ENCODE results near the gene BRD1.

The BRD1 gene

DNA sequence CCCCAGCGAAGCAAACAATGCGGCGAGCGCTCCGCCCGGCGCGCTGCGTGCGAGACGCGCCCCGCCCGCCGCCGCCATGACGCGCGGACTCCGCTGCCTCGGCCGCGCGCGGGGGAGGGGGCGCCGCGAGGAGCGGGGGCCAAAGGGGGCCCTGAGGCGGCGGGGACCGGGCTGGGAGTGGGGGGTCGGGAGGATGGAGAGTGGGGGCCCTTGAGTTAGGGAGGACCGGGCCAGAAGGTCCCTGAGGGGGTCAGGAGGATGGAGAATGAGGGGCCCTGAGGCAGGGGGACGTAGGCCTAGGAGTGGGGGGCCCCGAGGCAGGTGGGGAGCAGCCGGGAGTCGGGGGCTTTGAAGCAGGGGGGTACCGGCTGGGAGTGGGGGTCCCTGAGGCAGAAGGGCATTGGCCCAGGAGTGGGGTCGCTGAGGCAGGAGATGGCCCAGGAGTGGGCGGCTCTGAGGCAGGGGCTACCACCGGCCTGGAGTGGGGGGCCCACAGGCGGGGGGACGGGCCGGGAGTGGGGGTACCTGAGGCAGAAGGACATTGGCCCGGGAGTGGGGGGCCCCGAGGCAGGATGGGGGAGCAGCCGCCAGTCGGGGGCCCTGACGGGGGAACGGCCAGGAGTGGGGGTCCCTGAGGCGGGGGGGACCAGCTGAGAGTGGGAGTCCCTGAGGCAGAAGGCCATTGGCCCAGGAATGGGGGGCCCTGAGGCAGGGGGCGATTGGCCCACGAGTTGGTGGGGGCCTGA, at the start of gene BRD1:
BRD1 (minus strand) TSS at position 21 of the 746 bp plus-strand sequence. CDS start 3,556 bp downstream, outside the sequence.
- Mint-ChIP-seq H3K4me3 (peak within 1 kb of the TSS; percentile 90), H3K27ac (peak within 1 kb of the TSS; percentile 94), H3K36me3 (ENCODE audit: low read depth) (peaks cover 36% of the 10 kb centered on the region), H3K4me1 (ENCODE audit: low read depth) (peaks cover 46% of the 10 kb centered on the region), H3K9me3 (no peaks in the 10 kb centered on the region), H3K27me3 (no peaks in the 10 kb centered on the region)
- peak; percentile 78 for DNase-seq

DNA sequence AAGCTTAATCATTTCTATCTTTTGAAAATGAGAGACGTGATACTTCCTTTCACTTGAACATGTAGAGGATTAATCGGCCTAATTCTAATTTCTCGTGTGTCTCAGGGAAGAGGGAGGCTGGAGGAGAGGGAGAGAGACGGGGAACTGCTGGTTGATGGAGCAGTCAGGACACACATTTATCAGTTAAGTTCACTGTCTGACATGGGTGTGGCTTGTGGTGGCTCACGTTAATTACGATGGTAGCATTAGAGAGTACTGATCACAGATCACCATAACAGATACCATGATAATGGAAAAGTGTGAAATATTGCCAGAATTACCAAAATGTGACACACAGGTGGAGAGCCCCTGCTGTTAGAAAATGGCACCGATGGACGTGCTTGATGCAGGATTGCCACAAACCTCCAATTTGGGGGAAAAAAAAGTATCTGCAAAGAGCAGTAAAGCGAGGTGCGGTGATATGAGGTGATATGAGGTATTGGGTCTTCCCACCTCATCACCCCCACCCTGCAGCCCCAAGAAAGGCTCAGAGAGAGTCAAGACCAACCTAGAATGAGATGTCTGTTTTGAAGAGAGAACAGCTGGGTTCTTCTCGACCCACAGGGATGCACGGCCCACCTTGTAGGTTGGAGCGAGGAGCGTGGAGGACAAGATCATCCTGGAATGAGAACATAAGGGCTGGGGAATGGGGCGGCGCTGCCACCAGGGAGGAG, 45.7 kb upstream of the BRD1 start:
- H3K27ac Mint-ChIP-seq = peak overlapping the region; percentile 24
- H3K36me3 Mint-ChIP-seq (ENCODE audit: low read depth) = peaks cover 62% of the 10 kb centered on the region
- no peak overlapping the region for H3K4me3 Mint-ChIP-seq
- H3K27me3 Mint-ChIP-seq = no peaks in the 10 kb centered on the region
- peaks cover 16% of the 10 kb centered on the region for H3K9me3 Mint-ChIP-seq
- H3K4me1 Mint-ChIP-seq (ENCODE audit: low read depth) = peaks cover 44% of the 10 kb centered on the region
- no peak for DNase-seq

- Mint-ChIP-seq H3K4me1 (ENCODE audit: low read depth) (peaks cover 54% of the 10 kb centered on the region), H3K36me3 (ENCODE audit: low read depth) (peaks cover 66% of the 10 kb centered on the region)
Measured at GRCh38 chr22:49872347-49872746, 44.7 kb upstream of the BRD1 start.

DNA sequence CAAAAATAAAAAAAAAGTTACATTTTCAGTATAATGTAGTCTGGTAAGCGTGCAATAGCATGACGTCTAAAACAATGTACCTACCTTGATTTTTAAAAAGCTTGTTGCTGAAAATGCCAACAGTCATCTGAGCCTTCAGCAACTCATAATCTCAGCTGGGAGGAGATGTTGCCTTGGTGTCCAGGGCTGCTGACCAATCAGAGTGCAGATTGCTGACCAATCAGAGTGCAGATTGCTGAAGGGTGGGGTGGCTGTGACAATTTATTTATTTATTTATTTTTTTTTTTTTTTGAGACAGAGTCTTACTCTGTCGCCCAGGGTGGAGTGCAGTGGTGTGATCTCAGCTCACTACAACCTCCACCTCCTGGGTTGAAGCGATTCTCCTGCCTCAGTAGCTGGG, 43.8 kb upstream of the BRD1 start:
- no peak overlapping the region for H3K27ac Mint-ChIP-seq
- H3K9me3 Mint-ChIP-seq = peaks cover 16% of the 10 kb centered on the region
- peaks cover 62% of the 10 kb centered on the region for H3K4me1 Mint-ChIP-seq (ENCODE audit: low read depth)
- H3K27me3 Mint-ChIP-seq = no peaks in the 10 kb centered on the region
- H3K4me3 Mint-ChIP-seq = no peak overlapping the region
- no peak for DNase-seq
- peaks cover 69% of the 10 kb centered on the region for H3K36me3 Mint-ChIP-seq (ENCODE audit: low read depth)

More at GRCh38 chr22:49872347-49872746, 44.7 kb upstream of the BRD1 start:
- H3K27ac Mint-ChIP-seq = no peak overlapping the region
- H3K9me3 Mint-ChIP-seq = peaks cover 16% of the 10 kb centered on the region
- H3K27me3 Mint-ChIP-seq = no peaks in the 10 kb centered on the region
- H3K4me3 Mint-ChIP-seq = no peak overlapping the region
- no peak for DNase-seq

DNA sequence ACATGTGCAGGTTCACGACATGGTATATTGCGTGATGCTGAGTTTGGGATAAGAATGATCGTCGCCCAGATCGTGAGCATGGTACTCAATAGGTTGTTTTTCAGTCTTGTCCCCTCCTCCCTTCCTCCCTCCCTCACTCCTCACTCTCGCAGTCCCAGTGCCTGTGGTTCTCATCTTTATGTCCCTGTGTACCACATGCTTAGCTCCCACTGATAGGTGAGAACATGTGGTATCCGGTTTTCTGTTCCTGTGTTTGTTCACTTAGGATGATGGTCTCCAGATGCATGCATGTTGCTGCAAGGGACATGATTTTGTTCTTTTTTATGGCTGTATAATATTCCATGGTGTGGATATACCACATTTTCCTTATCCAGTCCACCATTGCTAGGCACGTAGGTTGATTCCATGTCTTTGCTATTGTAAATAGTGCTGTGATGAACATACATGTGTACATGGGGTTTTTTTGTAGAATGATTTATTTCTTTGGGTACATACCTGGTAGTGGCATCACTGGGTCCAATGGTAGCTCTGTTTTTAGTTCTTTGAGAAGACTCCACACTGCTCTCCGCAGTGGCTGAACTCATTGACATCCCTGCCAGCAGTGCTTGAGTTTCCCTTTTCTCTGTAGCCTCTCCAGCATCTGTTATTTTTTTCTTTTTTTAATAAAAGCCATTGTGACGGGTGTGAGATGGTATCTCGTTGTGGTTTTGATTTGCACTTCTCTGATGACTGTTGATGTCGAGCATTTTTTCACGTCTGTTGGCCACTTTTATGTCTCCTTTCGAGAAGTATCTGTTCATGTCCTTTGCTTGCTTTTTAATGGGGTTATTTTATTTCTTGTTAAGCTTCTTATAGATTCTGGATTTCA, 42.4 kb upstream of the BRD1 start:
- peak overlapping the region; percentile 61 for H3K27ac Mint-ChIP-seq
- no peaks in the 10 kb centered on the region for H3K27me3 Mint-ChIP-seq
- DNase-seq = peak; percentile 12
- H3K4me1 Mint-ChIP-seq (ENCODE audit: low read depth) = peaks cover 68% of the 10 kb centered on the region
- peaks cover 72% of the 10 kb centered on the region for H3K36me3 Mint-ChIP-seq (ENCODE audit: low read depth)
- peaks cover 24% of the 10 kb centered on the region for H3K9me3 Mint-ChIP-seq
- no peak overlapping the region for H3K4me3 Mint-ChIP-seq

- Mint-ChIP-seq H3K4me3 (no peak overlapping the region), H3K27me3 (no peaks in the 10 kb centered on the region), H3K4me1 (ENCODE audit: low read depth) (peaks cover 66% of the 10 kb centered on the region), H3K9me3 (peaks cover 24% of the 10 kb centered on the region), H3K36me3 (ENCODE audit: low read depth) (peaks cover 69% of the 10 kb centered on the region), H3K27ac (no peak overlapping the region)
- peak; percentile 15 for DNase-seq
Measured at GRCh38 chr22:49869086-49869830, 41.6 kb upstream of the BRD1 start.

DNA sequence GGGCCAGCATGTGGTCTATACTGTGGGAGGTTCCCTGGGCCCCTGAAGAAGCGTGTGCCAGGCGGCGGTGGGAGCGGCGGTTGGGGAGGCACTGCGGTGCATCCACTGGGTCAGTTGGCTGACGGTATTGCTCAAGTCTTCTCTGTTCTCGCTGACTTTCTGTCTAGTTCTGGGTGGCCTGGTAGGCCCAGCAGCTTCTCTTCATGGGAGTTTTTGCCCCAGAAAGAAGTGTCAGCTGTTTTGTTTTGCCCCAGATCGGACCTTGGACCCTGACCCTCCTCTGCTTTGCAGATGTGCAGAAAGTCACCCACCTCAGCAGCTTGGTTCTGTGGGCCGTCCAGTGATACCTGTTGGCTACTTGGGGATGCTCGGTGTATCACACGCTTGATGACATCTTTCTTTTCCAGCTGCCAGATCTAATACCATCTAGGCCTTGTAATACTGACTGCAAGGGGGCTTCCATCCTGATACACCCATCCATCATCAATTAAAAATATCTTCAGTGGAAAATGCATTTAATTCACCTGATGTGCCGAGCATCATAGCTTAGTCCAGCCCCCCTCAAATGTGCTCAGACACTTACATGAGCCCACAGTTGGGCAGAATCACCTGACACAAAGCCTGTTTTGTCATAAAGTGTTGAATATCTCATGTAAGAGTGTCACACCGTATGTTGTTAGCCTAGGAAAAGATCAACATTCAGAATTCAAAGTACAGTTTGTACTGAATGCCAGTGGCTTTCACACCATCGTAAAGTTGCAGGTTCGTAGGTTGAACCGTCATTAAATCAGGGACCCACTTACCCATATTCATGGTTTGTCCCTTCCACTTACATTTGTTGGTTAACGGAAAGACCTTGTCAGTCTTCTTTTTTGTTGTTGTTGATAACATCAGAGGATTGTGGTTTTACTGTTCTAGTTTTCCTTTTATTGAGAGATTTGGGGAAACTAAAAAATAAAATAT, 39.9 kb upstream of the BRD1 start:
- H3K4me3 Mint-ChIP-seq = no peak overlapping the region
- H3K4me1 Mint-ChIP-seq (ENCODE audit: low read depth) = peaks cover 73% of the 10 kb centered on the region
- H3K27me3 Mint-ChIP-seq = no peaks in the 10 kb centered on the region
- DNase-seq = no peak
- H3K27ac Mint-ChIP-seq = peak overlapping the region; percentile 68
- H3K36me3 Mint-ChIP-seq (ENCODE audit: low read depth) = peaks cover 57% of the 10 kb centered on the region
- peaks cover 24% of the 10 kb centered on the region for H3K9me3 Mint-ChIP-seq

GRCh38 chr22:49866646-49867045, 39.0 kb upstream of the BRD1 start:
- Mint-ChIP-seq H3K36me3 (ENCODE audit: low read depth) (peaks cover 54% of the 10 kb centered on the region), H3K4me1 (ENCODE audit: low read depth) (peaks cover 75% of the 10 kb centered on the region), H3K27me3 (no peaks in the 10 kb centered on the region), H3K9me3 (peaks cover 24% of the 10 kb centered on the region), H3K4me3 (no peak overlapping the region), H3K27ac (no peak overlapping the region)
- no peak for DNase-seq

- Mint-ChIP-seq H3K27me3 (no peaks in the 10 kb centered on the region), H3K27ac (peak overlapping the region; percentile 3), H3K4me3 (no peak overlapping the region), H3K4me1 (ENCODE audit: low read depth) (peaks cover 79% of the 10 kb centered on the region), H3K9me3 (peaks cover 24% of the 10 kb centered on the region), H3K36me3 (ENCODE audit: low read depth) (peaks cover 54% of the 10 kb centered on the region)
- no peak for DNase-seq
Measured at GRCh38 chr22:49866134-49866533, 38.5 kb upstream of the BRD1 start.

DNA sequence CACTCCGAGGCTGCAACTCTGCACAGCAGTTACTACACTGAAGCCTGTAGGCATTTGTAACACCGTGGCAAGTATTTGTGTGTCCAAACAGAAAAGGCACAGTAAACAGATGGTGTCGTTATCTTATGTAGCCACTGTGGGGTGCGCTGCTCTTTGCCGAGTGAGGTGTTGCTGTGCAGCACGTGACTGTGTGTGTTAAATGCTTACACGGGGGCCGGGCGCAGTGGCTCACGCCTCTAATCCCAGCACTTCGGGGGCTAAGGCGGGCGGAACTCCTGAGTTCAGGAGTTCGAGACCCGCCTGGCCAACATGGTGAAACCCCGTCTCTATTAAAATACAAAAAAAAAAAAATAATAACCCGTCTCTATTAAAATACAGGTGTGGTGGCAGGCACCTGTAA, 37.5 kb upstream of the BRD1 start:
- no peak for DNase-seq
- no peak overlapping the region for H3K4me3 Mint-ChIP-seq
- H3K27ac Mint-ChIP-seq = no peak overlapping the region
- peaks cover 20% of the 10 kb centered on the region for H3K9me3 Mint-ChIP-seq
- H3K4me1 Mint-ChIP-seq (ENCODE audit: low read depth) = peaks cover 76% of the 10 kb centered on the region
- peaks cover 48% of the 10 kb centered on the region for H3K36me3 Mint-ChIP-seq (ENCODE audit: low read depth)
- no peaks in the 10 kb centered on the region for H3K27me3 Mint-ChIP-seq

- peaks cover 69% of the 10 kb centered on the region for H3K4me1 Mint-ChIP-seq (ENCODE audit: low read depth)
- no peak for DNase-seq
- H3K9me3 Mint-ChIP-seq = peaks cover 8% of the 10 kb centered on the region
- H3K36me3 Mint-ChIP-seq (ENCODE audit: low read depth) = peaks cover 38% of the 10 kb centered on the region
- H3K27ac Mint-ChIP-seq = peak overlapping the region; percentile 39
- H3K4me3 Mint-ChIP-seq = no peak overlapping the region
- H3K27me3 Mint-ChIP-seq = no peaks in the 10 kb centered on the region
Measured at GRCh38 chr22:49863931-49864330, 36.3 kb upstream of the BRD1 start.

DNA sequence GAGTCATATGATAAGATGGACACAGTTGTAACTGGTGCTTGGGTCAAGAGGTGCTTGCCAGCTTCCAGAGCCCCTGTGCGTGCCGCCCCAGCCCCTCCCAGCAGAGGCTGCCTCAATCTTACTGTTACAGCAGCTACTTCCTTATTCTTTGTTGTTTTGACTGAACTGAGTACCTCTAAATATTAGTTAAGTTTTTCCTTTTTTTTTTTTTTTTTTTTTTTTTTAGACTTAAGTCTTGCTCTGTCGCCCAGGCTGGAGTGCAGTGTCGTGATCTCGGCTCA, 34.8 kb upstream of the BRD1 start:
- H3K27ac Mint-ChIP-seq = no peak overlapping the region
- no peaks in the 10 kb centered on the region for H3K27me3 Mint-ChIP-seq
- no peak for DNase-seq
- peaks cover 8% of the 10 kb centered on the region for H3K9me3 Mint-ChIP-seq
- H3K4me1 Mint-ChIP-seq (ENCODE audit: low read depth) = peaks cover 67% of the 10 kb centered on the region
- H3K36me3 Mint-ChIP-seq (ENCODE audit: low read depth) = peaks cover 28% of the 10 kb centered on the region
- no peak overlapping the region for H3K4me3 Mint-ChIP-seq
